NCI-H1105 treated with DMSO at 0.1 percent for 48 hours (cell line): Measurements from ENCODE around the gene CUL4A.
A peak's percentile ranks its signal among the peaks of the same experiment; 100 is the strongest.

ENCODE experiments used
- DNase-seq: peaks from one replicate; lab custom pipeline; 2025; lab: John Stamatoyannopoulos, UW

The CUL4A gene

DNA sequence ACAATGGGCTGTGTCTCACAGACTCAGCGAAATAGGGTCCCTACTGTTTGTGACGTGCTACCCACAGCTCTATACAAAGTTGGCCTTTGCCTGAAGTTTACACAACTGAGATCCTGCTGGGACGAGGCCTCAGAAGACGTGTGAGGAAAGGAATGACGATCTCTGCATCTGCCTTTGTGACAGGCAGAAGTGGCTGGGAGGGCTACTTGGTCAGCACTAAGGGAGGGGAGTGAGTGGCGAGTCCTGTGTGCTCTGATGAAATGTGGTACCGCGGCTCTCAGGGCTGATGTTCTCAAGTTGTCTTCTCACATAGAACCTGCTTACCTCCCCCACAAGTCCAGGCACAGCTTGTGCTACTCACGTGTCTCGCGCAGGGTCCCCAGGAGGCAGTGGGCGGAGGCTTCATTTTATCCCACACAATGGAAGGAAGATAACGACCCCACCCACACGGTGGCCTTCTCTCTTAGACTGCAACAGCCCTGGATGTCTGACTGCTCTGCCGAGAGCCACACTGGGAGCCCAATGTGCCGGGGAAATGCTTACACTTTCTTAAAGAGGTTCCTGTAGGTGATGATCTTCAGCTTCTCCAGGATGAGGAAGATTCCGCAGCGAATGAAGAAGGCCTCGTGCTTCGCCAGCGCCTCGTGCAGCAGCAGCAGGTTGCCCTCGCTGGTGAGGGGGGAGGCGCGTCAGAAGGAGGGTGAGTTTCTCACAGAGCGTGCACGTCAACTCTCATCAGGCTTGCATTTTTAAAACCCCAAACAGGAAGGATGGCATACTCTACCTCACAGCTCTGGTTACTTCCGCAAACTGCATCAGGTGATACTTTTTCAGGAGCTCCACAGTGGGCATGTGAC lies 29.8 kb upstream of the CUL4A start:
- no peak for DNase-seq

GRCh38 chr13:113182046-113182445 lies 27.4 kb upstream of the CUL4A start:
- DNase-seq, result no peak

DNA sequence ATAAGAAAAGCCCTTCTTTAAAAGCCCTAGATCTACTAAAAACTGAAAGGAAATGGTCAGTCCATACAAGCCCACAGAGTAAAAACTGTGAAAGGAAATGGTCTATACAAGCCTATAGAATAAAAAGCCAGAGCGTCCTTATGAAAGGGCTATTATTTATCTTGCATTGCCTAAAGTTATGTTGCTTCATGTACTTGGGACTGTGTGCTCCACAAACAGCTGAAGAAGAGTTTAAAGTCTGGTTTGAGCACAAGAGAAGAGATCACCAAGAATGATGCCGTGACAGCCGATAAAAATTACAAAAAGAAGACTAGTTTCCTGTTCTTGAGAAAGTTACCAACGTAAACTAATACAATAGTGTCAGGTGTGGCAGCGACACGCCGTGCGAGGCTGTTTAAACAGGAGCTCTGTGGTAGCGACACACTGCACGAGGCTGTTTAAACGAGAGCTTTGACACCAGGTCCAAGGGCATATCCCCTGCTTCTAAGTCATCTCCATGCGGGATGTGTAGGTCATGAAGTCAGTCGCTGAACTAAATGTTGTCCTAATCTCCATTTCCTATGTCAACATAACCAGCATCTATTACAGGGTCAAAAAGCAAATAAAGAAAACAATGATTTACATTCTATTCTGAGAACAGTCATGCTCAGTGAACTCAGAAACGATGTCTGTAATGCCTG lies 25.8 kb upstream of the CUL4A start:
- DNase-seq, result no peak

DNA sequence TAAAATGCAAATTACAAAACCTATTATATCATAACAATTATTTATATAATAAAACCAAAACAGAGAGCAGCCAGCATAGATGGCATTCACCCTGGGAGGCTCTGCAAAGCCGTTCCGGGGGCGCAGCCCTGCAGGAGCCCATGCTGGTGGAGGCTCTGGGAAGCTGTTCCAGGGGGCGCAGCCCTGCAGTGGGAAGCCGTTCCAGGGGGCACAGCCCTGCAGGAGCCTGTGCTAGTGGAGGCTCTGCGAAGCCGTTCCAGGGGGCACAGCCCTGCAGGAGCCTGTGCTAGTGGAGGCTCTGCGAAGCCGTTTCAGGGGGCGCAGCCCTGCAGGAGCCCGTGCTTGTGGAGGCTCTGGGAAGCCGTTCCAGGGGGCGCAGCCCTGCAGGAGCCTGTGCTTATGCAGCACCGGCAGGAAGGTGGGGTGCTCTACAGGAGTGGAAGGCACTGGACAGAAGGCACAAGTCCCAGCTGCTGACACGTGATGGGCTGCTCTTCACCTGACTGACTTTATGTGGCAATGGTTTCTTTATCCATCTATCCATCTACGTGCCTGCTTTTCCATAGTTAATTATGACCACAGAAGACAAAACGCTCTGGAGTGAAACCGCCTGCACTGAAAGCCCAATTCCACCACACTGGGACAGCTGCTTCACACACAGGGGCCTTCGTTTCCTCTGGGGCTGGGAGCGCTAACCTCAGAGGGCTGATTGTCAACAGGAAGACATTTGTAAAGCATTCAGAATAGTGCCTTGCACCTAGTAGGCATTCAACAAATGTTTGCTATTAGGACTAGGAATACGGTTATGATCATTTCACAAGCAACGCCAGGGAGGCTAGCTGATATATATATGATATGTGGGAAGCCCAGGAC lies 24.6 kb upstream of the CUL4A start:
- DNase-seq, result no peak

DNA sequence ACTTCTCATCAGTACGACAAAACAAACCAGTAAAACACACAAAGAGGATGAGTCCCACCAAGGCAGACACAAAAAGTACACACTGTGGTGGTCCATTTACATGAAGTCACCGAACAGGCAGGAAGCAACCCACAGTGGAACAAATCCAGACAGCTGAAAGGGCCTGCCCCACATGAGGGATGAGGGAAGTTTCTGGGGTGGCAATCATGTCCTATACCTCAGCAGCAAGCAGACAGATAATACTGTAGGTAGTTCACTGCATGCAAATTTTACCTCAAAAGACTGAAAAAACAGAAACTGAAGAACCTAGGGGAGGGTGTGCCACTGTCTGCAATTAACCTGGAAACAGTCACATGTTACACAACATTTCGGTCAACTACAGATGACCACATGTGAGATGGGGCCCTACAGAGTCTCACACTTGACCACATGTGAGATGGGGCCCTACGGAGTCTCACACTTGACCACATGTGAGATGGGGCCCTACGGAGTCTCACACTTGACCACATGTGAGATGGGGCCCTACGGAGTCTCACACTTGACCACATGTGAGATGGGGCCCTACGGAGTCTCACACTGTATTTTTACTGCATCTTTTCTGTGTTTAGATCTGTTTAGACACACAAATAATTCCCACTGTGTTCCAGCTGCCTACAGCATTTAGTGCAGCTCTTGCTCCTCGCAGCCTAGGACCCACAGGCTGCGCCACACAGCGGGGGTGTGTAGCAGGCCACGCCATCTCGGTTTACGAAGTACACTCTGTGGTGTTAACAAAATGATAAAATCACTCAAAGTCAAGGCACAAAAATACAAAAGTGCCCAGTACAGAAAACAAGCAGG lies 23.1 kb upstream of the CUL4A start:
- DNase-seq, result no peak

- no peak for DNase-seq
Observed at GRCh38 chr13:113187263-113187669, 22.1 kb upstream of the CUL4A start.

- DNase-seq, result no peak
Observed at GRCh38 chr13:113187883-113188665, 21.3 kb upstream of the CUL4A start.

- no peak for DNase-seq
Observed at GRCh38 chr13:113190181-113190580, 19.2 kb upstream of the CUL4A start.

DNA sequence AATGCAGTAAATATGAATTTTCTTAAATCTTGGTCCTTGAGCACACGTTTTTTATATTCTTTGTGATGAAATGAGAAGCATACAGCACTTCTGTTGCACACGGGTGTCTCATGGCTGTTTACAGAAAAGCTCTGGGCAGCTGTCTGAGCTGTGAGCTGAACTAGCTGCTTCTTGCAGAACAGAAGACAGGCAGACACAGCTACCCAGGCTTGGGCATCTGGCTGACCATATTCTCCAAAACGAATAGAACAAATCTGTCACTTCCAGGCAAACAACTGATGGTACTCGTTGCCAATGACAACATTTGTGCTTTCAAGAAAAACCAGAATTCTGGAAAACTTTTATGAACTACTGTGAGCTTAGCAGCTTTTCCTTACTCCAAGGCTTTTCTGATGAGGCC lies 17.1 kb upstream of the CUL4A start:
- no peak for DNase-seq

- DNase-seq, result no peak
Observed at GRCh38 chr13:113192902-113193301, 16.5 kb upstream of the CUL4A start.

- DNase-seq, result no peak
Observed at GRCh38 chr13:113195360-113195759, 14.1 kb upstream of the CUL4A start.

GRCh38 chr13:113196970-113197737 lies 12.3 kb upstream of the CUL4A start:
- DNase-seq, result no peak

DNA sequence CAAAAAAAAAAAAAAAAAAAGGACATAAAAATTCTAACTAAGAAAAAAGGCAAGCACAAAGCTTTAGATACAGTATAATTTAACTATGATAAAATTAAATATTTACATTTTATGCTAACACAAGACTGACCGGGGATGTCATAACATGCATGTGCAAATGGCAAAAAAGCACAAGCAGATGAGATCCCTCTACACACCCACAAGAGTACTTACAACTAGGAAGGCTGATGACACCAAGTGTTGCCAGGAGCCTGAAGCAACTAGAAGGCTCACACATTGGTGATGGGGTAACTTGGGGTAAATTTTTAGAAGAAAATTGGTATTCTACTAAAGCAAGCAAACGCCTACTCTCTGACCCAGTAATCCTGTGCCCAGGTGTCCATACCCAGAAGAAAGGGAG lies 7.6 kb upstream of the CUL4A start:
- DNase-seq, result no peak

GRCh38 chr13:113202912-113203311 lies 6.5 kb upstream of the CUL4A start:
- no peak for DNase-seq

GRCh38 chr13:113203507-113204377 lies 5.7 kb upstream of the CUL4A start:
- no peak for DNase-seq

GRCh38 chr13:113204378-113204734 lies 5.1 kb upstream of the CUL4A start:
- DNase-seq, result no peak

DNA sequence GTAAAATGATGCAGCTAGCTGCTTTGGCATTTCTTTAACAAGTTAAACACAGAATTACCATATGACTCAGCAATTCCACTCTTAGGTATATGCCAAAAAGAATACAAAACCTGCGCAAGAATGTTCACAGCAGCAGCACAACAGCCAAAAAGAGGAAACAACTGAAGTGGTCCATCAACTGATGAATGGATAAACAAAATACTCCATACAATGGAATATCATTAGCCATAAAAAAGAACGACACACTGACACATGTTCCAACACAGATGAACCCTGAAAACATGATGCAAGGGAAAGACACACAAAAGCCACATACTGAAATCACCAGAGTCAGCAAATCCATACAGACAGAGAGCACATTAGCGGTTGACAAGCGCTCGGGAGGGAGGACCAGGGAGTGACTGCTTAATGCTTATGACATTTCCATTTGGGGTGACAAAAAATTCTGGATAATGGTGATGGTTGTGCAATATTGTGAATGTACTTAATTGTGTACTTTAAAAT lies 3.9 kb upstream of the CUL4A start:
- DNase-seq, result no peak

GRCh38 chr13:113207460-113207859 lies 2.0 kb upstream of the CUL4A start:
- no peak for DNase-seq

DNA sequence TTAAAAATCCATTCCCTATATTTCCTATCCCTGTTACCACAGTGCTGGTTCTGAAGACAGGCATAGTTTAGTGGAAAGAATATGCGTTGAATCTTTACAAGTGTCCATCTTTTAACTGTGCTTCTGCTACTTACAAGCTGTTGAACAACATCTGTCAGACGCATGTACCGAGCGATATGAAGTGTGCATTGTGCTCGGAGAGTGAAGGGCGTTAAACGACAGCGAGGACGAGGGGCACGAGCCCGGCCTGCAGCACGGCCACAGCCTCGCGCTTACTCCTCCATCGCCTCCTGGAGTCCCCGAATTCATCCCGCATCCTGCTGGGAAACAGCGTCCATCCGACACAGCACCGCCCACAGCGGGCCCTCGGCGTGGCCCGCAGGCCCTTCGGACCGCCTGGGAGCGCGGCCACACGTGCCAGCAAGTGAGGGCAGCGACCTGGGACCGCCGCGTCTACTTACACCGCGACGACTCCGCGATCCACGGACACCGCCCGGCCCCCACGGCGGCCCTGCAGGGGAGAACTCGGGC lies 1.5 kb upstream of the CUL4A start:
- DNase-seq, result peak; percentile 29
